Ishikawa (cell line): ENCODE results near the gene VWA7.

ENCODE experiments used
- CEBPB ChIP-seq: IDR thresholded peaks from 2 replicates; pipeline ENCODE4 v1.6.1; 2012
- CREB1 ChIP-seq: IDR thresholded peaks from 2 replicates; pipeline ENCODE4 v1.6.1; 2012; ENCODE audit warnings: low read depth
- EGR1 ChIP-seq: IDR thresholded peaks from 2 replicates; pipeline ENCODE4 v1.6.1; 2012
- EP300 ChIP-seq: IDR thresholded peaks from 2 replicates; pipeline ENCODE4 v1.6.1; 2012; ENCODE audit warnings: borderline replicate concordance
- FOXM1 ChIP-seq: IDR thresholded peaks from 2 replicates; pipeline ENCODE4 v1.6.1; 2012; ENCODE audit warnings: low read depth, borderline replicate concordance
- MAX ChIP-seq: IDR thresholded peaks from 2 replicates; pipeline ENCODE4 v1.6.1; 2012
- RAD21 ChIP-seq: IDR thresholded peaks from 2 replicates; pipeline ENCODE4 v1.6.1; 2012; ENCODE audit warnings: low read depth
- REST ChIP-seq: IDR thresholded peaks from 2 replicates; pipeline ENCODE4 v1.6.1; 2012; ENCODE audit warnings: low read depth, mild to moderate bottlenecking
- TAF1 ChIP-seq: IDR thresholded peaks from 2 replicates; pipeline ENCODE4 v1.6.1; 2012; ENCODE audit warnings: low read depth, mild to moderate bottlenecking
- TCF12 ChIP-seq: IDR thresholded peaks from 2 replicates; pipeline ENCODE4 v1.6.1; 2012; ENCODE audit warnings: low read depth
- USF1 ChIP-seq: IDR thresholded peaks from 2 replicates; pipeline ENCODE4 v1.6.1; 2012
- YY1 ChIP-seq: IDR thresholded peaks from 2 replicates; pipeline ENCODE4 v1.6.1; 2012; ENCODE audit warnings: low read depth
- ZBTB7A ChIP-seq: IDR thresholded peaks from 2 replicates; pipeline ENCODE4 v1.6.1; 2012; ENCODE audit warnings: low read depth

GRCh38 chr6:31734247-31734820 is 42.8 kb downstream of the VWA7 start:
- TF ChIP-seq ZBTB7A (no peak), MAX (no peak), RAD21 (no peak), CEBPB (no peak), EP300 (no peak), REST (no peak), YY1 (no peak), USF1 (no peak), FOXM1 (no peak), CREB1 (no peak), TCF12 (no peak), TAF1 (no peak; the same call in 1 of the 2 replicates), EGR1 (no peak)
